ENCODE measurements around the gene RALGPS2.

RALGPS2 gene

GRCh38 chr1:178724728-178725465 lies at the start of gene RALGPS2:
RALGPS2 (plus strand) TSS chr1:178725244; CDS start chr1:178776765, 51,521 bp downstream.
- no peak for DNase-seq

- no peak for DNase-seq
These were observed 45.8 kb upstream of the RALGPS2 start for GRCh38 chr1:178679237-178679636.

GRCh38 chr1:178682429-178682828 lies 42.6 kb upstream of the RALGPS2 start:
- peak; percentile 14 for DNase-seq

DNA sequence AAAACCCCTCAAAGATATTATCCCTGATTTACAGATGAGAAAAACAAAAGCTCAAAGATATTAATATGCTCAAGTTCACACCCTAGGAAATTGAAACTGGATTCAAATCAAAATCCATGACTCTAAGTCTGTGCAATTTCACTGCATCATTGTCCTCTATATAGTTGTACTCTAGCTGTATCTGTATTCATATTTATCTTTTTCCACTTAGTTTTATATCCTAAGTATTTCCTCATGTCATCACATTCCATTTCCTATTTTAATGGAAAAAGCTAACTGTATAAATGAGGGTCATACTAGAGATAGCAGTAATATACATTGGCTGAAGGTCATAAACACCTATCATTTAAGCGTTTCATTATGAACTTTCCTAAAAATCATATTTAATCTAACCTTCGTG lies 42.2 kb upstream of the RALGPS2 start:
- no peak for DNase-seq

- DNase-seq, result no peak
These were observed 41.8 kb upstream of the RALGPS2 start for GRCh38 chr1:178683291-178683690.

GRCh38 chr1:178684111-178684510 lies 40.9 kb upstream of the RALGPS2 start:
- DNase-seq, result no peak

GRCh38 chr1:178684542-178685000 lies 40.5 kb upstream of the RALGPS2 start:
- peak; percentile 69 for DNase-seq

- DNase-seq, result no peak
These were observed 38.6 kb upstream of the RALGPS2 start for GRCh38 chr1:178686407-178686806.

DNA sequence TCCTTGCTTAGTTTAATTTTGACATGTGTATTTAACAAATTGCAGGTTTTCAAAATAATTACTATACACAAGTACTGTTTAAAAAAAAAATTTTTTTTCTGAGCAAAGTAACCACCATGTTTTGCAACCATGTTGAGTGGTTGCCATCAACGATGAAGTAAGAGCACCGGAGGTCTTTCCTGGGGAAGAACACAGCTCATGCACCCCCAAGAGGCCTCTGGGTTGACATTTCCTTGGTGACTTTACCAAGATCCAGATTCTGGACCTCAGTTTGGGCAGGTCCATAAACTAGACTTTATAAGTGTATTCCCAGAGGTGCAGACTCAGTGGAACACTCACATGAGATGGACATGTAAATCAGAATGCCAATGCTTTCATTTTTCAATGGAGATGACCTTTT lies 36.8 kb upstream of the RALGPS2 start:
- DNase-seq, result peak; percentile 15

DNA sequence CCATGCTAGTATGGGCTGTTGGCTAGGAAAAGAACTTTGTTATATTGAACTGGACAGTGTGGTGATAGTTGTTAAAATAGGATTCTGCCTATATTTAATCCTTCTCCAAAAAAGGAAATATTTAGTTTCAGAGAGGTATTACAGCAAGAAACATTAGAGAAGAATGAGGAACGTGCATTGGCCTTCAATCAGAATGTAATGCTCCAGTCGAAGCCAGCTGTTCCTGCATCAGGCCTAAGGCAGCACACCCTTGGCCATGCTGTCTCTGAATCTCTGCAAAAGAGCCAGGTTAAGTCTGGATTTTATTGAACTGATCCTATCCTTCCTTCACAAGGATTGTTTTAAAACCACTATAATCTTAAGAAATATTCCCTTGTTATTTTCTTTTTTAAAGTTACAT lies 35.3 kb upstream of the RALGPS2 start:
- no peak for DNase-seq

GRCh38 chr1:178690496-178690895 lies 34.5 kb upstream of the RALGPS2 start:
- no peak for DNase-seq

GRCh38 chr1:178692564-178693327 lies 32.3 kb upstream of the RALGPS2 start:
- peak; percentile 50 for DNase-seq

DNA sequence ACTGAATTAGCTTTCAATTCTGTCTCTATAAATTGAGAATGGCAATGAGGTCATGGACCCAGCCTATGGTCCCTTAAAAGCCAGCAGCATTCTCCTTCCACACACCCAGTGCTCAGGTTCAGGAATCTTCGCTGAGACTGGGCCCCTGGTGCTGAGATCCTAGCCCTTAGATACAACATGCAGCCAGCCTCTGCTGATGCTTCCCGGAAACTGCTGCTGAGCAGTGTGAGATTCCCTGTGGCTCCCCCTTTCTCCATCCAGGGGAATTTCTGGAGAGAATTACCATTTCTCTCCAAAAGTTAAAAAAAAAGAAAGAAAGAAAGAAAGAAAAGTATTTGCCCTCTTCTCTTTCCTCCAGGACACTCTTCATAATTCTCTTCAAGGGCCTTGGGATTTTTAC lies 31.7 kb upstream of the RALGPS2 start:
- no peak for DNase-seq

DNA sequence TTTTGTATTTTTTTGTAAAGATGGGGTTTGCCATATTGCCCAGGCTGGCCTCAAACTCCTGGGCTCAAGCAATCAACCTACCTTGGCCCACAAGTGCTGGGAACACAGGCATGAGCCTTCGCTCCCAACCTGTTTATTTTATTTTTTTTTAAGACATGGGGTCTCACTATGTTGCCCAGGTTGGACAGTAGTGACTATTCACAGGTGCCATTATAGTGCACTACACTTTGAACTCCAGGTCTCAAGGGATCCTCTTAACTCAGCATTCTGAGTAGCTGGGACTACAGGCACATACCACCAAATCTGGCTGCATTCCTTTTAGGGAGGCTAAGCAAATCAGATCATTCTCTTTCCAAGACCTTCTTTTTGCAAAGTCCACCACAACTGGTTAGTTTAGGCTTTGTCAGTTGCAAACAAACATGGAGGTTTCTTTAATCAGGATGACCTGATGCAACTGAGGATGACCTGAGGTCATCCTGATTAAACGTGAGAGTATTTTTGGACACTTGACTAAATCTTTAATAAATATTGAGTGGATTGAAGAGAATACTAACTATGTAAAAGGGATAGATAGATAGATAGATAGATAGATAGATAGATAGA lies 30.0 kb upstream of the RALGPS2 start:
- DNase-seq, result no peak

GRCh38 chr1:178702146-178702545 lies 22.9 kb upstream of the RALGPS2 start:
- peak; percentile 45 for DNase-seq

DNA sequence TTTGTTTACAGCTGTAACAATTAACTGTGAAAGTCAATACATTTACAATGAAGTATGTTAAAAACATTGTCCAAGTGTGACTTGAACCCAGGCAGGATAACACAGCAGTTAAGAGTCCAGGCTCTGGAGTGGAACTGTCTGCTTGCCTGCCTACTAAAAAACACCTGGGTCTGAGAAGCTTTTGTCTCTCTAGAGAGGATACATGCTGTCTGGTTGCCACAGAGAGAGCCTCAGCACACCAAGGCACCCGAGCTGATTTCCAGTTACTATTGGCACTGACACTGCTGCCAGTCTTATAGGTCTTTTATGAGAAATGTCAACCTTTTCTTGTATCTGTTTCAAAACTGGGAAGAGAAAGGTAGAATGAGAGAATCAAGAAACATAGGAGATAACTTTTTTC lies 20.2 kb upstream of the RALGPS2 start:
- DNase-seq, result no peak

DNA sequence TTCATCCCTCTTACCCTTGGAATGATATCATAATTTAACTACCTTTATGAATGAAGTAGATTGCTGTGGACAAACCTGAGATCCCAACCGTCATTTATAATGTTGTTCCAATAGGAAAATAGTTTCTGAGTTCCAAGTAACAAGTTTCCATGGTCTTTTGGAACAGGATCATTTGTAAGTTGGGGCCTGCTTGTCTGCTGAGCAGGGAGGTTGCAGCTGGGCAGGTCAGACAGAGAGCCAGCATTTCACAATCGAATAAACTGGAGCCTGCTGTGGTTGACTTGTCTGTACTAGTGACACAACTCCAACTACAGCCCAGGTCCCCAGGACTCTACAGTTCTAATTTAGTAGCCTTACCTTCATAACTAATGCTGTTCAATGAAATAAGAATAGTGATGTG lies 18.6 kb upstream of the RALGPS2 start:
- peak; percentile 47 for DNase-seq

DNA sequence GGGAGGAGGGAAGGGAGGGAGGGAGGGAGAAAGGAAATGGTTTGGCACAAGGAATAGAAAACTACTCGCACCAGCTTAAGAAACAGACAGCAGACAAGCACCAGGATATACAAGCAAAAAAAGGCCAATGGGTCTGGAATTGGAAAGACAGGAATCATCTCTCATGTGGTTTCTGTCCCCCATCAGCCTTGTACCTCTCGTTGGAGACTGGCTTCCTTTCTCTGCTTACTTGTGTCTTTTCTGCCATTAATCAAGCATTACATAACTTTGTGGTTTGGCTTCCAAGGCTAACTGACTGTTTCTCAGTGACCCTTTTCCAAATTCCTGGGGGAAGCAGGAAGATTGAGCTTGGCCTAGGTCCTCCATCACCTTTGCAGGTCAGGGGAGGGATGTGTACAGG lies 11.8 kb upstream of the RALGPS2 start:
- DNase-seq, result no peak

GRCh38 chr1:178714453-178714852 lies 10.6 kb upstream of the RALGPS2 start:
- no peak for DNase-seq

DNA sequence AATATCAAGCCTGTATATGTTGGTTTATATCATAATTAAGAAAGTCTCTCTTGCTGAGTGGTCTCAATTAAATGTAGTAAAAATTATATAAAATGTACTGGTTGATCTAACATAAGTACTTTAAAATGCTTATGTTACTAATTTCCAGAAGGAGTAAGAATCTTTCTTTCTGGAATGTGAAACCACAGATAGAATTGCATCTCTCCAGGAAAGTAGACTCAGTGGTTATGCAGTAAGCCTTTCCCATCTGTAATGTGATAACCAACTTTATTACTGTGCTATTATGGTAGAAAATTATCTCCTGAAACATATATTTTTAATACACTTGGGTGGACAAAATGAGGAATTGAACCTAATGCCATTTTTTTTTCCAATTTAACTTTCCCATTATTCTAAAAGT lies 8.9 kb upstream of the RALGPS2 start:
- no peak for DNase-seq

- DNase-seq, result no peak
These were observed 6.5 kb upstream of the RALGPS2 start for GRCh38 chr1:178718520-178718919.

DNA sequence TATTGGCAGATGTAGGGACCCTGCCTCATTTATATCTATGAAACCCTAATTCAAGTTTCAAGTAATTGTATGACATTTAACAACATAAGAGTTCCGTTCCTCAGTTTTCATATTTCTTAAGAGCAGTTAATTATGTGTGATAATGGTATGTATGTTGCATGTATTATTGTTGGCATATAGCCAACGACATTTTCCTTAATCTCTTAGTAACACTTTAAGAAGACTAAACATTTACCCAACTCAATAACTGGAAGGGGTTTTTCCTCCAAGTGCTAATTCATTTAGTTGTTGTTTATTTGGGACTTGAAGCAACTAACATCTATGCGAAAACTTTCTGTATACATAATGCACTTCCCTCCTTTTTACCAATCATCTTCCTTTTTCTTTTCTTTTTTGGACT lies 1.5 kb upstream of the RALGPS2 start:
- DNase-seq, result no peak

DNA sequence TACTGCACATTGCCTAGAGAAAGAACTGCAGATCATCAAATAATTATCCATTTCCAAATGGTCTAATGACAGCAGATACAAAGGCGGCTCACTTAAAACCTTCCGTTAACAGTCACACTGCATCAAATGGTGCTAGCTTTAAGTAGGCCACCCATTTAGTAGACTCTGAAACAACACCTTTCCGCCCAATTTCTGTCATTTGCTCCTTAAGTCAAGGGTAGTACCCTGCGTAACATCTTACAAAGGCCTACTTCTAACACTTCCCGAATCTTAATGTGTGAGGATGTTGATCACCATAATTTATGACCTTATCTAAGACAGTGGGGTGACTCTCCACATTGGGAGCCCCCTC lies 692 bp upstream of the RALGPS2 start:
- DNase-seq, result no peak

- no peak for DNase-seq
These were observed 532 bp downstream of the RALGPS2 start for GRCh38 chr1:178725466-178726086.

Data from MV-4-11 (cell line).